ENCODE measurements around the gene AK9.

AK9 gene

DNA sequence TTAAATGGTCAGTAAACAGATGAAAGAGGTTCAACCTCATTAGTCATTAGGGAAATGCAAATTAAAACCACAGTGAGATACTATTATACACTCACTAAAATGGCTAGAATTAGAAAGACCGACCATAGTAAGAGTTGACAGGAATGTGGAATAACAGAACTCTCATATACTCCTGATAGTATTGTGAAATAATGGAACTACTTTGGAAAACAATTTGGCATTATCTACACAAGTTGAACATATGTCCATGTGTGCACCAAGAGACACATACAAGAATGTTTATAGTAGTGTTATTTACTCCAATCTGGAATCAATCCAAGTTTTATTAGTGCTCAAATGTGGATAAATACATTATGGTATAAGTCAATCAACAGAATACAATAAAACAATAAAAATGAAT lies 59.6 kb downstream of the AK9 start:
- TF ChIP-seq, protein P1, sequence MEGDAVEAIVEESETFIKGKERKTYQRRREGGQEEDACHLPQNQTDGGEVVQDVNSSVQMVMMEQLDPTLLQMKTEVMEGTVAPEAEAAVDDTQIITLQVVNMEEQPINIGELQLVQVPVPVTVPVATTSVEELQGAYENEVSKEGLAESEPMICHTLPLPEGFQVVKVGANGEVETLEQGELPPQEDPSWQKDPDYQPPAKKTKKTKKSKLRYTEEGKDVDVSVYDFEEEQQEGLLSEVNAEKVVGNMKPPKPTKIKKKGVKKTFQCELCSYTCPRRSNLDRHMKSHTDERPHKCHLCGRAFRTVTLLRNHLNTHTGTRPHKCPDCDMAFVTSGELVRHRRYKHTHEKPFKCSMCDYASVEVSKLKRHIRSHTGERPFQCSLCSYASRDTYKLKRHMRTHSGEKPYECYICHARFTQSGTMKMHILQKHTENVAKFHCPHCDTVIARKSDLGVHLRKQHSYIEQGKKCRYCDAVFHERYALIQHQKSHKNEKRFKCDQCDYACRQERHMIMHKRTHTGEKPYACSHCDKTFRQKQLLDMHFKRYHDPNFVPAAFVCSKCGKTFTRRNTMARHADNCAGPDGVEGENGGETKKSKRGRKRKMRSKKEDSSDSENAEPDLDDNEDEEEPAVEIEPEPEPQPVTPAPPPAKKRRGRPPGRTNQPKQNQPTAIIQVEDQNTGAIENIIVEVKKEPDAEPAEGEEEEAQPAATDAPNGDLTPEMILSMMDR (IDR thresholded peaks at IDR 0.05), result no peak

DNA sequence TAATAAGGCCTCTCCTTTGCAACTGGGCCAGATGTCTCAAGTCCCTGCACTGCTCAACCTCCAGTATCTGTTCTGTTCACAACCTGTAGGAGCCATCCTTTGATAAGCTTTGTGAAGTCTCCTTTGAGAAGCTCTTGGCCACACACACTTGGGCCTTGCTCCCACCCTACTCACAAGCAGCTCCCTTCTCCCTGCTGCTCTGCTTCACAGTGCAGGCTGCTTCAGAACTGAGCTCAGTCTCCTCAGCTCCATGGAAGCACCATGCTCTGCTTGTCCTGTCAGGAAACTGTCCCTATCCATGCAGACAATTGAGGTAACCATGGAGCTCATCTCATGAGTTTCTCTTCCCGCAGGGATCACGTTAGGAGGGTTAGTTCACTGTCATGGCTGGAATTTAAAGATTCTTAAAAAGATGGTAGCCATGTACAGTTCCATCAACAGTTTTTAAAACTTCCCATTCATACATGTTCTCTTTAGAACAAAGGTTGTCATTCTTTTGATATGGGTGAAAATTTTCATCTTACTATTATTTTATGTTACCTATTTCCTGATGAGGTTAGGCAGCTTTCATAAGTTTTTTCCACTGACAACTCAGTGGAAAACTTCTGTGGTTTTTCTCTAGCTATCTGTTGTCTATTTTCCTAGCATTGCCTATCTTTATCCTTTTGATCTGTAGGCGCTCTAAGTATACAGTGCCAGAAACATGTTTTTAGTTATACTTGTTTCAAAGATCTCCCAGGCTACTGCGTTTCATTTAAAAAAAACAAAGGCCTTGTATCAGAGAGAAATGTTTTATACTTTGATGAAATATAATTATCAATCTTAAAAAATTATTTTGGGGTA lies 62.6 kb downstream of the AK9 start:
- TF ChIP-seq, protein P1 (IDR thresholded peaks at IDR 0.05), result no peak

DNA sequence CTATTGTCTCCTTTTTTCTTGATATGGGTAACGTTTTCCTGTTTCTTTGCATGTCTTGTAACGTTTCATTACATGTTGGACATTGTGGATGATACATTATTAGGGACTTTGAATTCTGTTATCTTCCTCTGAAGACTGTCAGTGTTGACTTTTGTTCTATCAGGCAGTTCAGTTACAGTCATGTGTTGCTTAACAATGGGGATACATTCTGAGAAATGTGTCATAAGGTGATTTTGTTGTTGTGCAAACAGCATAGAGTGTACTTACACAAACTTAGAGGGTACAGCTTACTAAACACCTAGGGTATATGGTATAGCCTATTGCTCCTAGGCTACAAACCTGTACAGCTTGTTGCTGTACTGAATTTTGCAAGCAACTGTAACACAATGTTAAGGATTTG lies 64.7 kb downstream of the AK9 start:
- TF ChIP-seq, protein P1 (IDR thresholded peaks at IDR 0.05), result no peak

DNA sequence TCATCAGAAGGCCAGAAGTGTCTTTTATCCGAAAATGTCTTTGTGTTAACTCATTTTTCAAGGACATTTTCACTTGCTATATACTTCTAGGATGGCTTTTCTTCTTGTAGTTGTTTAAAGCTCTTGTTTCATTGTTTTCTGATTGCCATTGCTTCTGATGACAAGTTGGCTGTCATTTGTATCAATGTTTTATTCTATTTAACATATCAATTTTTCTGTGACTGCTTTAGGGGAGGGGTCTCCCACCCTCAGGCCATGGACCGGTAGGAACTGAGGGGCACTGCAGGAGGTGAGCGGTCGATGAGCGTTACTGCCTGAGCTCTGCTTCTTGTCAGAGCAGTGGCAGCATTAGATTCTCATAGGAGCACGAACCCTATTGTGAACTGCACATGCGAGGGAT lies 65.8 kb downstream of the AK9 start:
- TF ChIP-seq, protein P1 (IDR thresholded peaks at IDR 0.05), result no peak

DNA sequence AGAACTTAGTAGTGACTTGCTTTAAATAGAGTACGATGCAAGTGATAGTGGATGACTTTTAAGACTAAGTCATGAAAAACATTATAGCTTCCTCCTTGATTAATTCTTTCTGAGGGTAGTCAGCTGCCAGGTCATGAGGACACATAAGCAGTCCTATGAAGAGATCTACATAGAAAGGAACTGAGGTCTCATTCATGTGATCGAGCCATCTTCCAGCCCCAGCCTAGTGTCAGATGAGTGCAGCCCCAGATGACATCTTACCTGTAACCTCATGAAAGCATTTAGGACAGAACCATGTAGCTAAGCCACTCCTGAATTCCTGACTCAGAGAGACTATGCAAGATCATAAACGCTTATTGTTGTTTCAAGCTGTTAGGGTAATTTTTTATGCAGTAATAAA lies 67.7 kb downstream of the AK9 start:
- TF ChIP-seq, protein P1 (IDR thresholded peaks at IDR 0.05), result no peak

DNA sequence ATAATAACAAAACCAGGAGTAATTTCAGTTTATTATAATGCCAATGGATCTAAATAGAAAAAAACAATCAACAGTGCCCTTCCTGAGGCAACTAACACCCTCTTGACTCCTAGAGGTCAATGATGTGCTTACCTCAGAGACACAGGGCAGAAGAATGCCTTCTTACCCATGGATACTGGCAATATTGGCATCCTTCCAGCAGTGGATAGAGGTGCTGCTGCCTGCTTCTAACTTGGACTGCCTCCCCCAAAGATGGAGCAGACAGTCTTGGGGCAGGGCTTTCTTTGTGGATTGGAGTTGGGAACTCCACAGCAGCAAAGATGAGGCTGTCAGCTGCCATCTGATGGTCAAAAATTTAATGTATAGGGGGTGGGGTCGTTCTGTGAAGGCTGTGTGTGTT lies 78.7 kb downstream of the AK9 start:
- TF ChIP-seq, protein P1 (IDR thresholded peaks at IDR 0.05), result no peak

DNA sequence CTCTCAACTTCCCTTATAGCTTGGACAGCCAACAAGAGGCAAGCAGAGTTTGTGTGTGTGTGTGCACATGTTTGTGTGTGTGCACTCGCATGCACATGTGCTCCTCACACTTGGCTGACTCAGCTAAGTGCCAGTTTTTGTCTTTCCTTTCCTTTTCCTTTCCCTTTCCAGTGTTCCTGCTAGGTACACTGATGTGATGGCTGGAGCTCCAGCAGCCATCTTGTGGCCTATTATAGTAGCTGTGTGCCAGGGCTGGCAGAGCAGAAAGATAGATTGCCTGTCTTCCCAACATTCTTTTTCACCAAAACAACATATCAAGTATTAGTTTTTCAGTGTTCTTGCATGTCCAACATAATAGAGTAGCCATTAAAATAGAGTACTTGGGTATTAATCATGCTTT lies 79.5 kb downstream of the AK9 start:
- TF ChIP-seq, protein P1 (IDR thresholded peaks at IDR 0.05), result no peak
